ENCODE measurements around the gene CASTOR1.

Gene CASTOR1

GRCh38 chr22:30245985-30246813, 43.1 kb downstream of the CASTOR1 start, which contains the start of gene LIF:
Gene LIF (minus strand): TSS chr22:30246759. CDS start chr22:30246695, 64 bp downstream.
- DNase-seq (ENCODE audit: low read depth in 2 of 2) = peak in 1 of 2 donors; percentile 39

GRCh38 chr22:30245181-30245984, 43.9 kb downstream of the CASTOR1 start:
- DNase-seq (ENCODE audit: low read depth in 2 of 2) = no peak

DNA sequence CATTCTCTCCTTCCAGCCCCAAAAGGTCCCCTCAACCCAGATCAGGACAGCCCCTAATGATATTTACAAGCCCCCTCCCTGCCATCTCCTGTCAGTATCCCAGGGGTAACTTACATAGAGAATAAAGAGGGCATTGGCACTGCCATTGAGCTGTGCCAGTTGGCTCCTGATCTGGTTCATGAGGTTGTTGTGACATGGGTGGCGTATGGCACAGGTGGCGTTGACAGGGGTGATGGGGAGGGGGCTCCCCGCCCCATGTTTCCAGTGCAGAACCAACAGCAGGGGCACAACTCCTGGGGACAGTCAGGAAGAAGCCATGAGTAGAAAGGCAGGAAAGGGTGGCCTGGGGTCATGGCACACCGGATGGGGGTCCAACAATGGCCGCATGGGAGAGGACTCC, 44.7 kb downstream of the CASTOR1 start:
- DNase-seq (ENCODE audit: low read depth in 2 of 2) = no peak

DNA sequence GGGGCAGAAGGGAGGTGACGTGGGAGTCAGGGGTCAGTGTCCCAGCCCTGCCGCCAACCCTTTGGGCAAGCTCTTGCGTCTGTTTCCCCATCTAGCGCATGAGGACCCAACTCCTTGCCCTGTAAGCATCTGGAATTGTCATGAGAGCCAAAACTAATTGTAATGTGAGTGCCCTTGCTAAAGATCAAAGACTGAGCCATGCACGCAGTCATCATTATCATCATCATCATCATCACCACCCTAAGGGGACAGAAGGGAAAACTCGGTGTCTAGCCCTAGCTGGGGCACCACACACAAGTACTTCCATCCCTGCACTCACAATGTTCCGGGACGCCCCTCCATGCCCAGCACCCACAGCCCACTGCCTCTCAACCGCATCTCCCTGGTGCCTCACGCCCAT, 45.2 kb downstream of the CASTOR1 start:
- no peak for DNase-seq (ENCODE audit: low read depth in 2 of 2)

DNA sequence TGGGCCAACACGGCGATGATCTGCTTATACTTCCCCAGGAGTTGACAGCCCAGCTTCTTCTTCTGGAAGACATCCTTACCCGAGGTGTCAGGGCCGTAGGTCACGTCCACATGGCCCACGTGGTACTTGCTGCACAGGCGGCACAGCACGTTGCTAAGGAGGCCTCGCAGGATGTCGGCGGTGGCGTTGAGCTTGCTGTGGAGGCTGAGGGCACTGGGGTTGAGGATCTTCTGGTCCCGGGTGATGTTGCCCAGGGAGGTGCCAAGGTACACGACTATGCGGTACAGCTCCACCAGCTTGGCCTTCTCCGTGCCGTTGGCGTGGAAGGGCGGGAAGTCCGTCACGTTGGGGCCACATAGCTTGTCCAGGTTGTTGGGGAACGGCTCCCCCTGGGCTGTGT, 45.6 kb downstream of the CASTOR1 start:
- no peak for DNase-seq (ENCODE audit: low read depth in 2 of 2)

DNA sequence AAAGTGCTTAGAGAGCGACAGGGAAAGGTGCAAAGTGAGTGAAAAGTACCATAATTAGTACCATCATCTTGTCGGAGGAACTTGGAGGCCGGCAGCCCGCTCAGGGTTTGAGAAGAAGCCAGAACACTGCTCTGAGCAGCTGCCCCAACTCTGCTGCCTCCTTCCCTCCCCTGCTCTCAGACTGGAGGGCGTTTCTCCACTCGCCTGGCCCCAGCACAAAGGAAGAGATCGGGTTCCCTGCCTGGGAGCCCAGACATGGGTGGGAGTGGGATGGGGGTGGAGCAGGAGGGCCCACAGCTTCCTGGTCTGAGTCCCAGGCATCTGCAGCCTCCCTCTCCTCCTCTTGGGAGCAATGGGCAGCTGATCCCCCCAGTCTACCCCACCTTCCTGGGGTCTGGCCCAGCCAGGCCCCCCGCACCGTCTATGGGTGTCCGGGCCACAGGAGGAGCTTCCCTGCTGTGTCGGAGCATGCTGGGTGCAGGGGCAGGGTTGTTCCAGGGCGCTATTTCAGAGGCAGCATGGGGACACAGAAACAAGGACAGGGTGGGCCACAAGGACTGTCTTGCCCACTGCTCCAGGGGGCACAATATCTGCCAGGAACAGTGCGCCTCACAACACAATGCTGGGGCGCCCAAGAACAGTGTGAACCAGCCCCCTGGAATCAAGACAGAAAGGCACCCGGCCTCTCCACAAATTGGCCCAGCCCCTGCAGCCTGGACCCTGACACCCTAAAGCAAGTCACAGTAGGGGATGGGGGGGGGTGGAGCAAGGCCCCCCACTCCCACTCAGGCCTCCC, 47.5 kb downstream of the CASTOR1 start:
- no peak for DNase-seq (ENCODE audit: low read depth in 2 of 2)

- no peak for DNase-seq (ENCODE audit: low read depth in 2 of 2)
Measured at GRCh38 chr22:30240541-30241417, 48.5 kb downstream of the CASTOR1 start.

DNA sequence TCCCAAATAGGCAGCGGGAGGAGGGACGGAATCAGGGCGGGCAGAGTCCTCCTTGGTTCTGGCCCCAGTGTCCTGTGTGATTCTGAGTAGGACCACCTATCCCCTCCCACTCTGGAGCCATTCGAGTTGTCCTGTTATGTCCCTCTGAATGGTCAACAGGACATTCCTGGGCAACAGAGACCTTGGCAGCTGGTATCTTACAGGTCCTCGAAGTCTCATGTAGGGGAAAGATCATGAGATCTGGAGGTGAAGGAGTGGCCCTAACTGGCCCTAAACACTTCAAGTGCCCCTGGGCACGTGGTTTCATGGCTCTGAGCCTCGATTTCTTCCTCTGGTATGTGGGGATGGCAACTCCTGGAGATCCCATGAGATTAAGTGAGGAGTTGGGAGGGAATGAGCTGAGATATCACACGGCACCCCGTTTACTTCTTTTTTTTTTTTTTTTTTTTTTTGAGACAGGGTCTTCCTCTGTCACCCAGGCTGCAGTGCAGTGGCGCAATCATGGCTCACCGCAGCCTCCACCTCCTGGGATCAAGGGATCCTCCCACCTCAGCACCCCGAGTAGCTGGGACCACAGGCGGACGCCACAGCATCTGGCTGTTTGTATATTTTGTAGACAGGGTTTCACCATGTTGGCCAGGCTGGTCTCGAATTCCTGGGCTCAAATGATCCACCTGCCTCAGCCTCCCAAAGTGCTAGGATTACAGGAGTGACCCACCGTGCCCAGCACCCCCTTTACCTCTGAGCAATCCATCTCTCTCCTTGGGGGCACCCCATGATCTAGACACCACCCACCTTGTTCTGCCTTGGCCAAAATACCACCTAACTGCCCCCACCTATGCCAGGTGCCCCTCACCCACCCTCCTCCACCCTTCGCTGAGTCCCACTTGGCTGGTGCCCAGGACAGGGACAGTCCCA, 49.6 kb downstream of the CASTOR1 start:
- no peak for DNase-seq (ENCODE audit: low read depth in 2 of 2)

DNA sequence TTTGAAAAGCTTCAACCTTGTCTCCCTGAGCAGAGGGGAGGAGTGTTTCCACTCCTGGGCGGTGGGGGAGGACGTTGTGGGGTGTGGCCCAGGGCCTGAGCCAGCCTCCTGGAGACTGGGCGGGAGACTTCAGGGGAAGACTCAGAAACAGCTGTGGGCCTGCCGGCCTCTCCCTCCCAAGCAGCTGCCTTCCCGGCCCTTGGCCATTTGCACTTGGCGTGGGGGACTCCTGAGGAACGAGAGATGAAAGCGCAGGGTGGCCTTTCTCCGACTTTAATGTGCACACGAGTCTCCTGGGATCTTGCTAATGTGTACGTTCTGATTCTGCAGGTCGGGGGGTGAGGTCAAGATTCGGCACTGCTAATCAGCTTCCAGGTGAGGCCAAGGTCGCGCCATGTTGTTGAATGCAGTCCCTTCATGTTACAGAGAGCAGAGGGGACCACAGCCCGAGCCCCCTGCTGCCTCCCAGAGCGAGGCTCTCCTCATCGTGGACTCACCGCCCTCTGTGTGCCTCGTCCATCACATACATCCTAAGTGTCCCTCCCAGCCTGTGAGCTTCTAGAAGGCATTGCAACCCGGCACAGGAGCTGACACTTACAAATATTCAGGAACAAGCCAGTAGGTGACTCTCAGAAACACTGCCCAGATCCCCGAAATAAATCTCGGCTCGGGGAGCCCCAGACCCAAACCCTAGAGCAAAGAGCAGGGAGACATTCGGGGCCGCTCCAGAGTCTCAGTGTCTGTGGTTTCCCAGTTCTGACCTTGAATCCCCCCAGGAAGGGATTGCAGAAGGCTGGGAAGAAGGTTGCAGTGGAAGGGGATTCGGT, 50.4 kb downstream of the CASTOR1 start:
- no peak for DNase-seq (ENCODE audit: low read depth in 2 of 2)

GRCh38 chr22:30238136-30238535, 51.2 kb downstream of the CASTOR1 start:
- no peak for DNase-seq (ENCODE audit: low read depth in 2 of 2)

- no peak for DNase-seq (ENCODE audit: low read depth in 2 of 2)
Measured at GRCh38 chr22:30236875-30237274, 52.4 kb downstream of the CASTOR1 start.

GRCh38 chr22:30235687-30236170, 53.6 kb downstream of the CASTOR1 start:
- no peak for DNase-seq (ENCODE audit: low read depth in 2 of 2)

All from stimulated activated CD8-positive, alpha-beta memory T cell treated with anti-CD3 and anti-CD28 coated beads, Interleukin-15, amount 100 ng/mL, for 4 hours (primary cell).